GM12878 (cell line): ENCODE results near the gene SYT1. TPM values are rescaled to one million over a fixed set of nuclear protein-coding genes. Genes with fewer than 3 reads are reported as not detected.

Experiments
- ATAC-seq: fragments of 200-7000 bp; cut with Tn5 transposase; 3 replicates; pipeline ENCODE4 v1.9.1; 2020; ENCODE audit warnings: mild to moderate bottlenecking, moderate library complexity
- BruUV-seq: library from RNA; stranded (reverse); fragments of 400-500 nt; replicated peaks from 2 replicates; lab custom pipeline; 2021; lab: Mats Ljungman, UMichigan
- CTCF ChIA-PET: fragments of 300-600 bp; sonication (Branson Sonifier 250); formaldehyde crosslinking; extraction: SDS; loops from one replicate; lab custom pipeline; 2021; ENCODE audit warnings: inconsistent platforms; lab: Yijun Ruan, JAX
- POLR2A ChIA-PET: fragments of 350-600 bp; formaldehyde crosslinking; extraction: SDS; loops from one replicate; lab custom pipeline; 2021; ENCODE audit warnings: inconsistent platforms; lab: Charles Lee
- RAD21 ChIA-PET: fragments of 300-600 bp; sonication (Branson Sonifier 250); formaldehyde crosslinking; loops from one replicate; lab custom pipeline; 2023; ENCODE audit warnings: antibody characterized with exemption; ENCODE audit not compliant: unreplicated experiment; lab: Charles Lee
- SMC1A ChIA-PET: fragments of 300-600 bp; sonication (Branson Sonifier 250); formaldehyde crosslinking; loops from one replicate; lab custom pipeline; 2023; ENCODE audit not compliant: unreplicated experiment, uncharacterized antibody; lab: Charles Lee
- DNase-seq: peaks from one replicate; pipeline ENCODE4 v3.0.0-alpha.2; 2011; ENCODE audit warnings: low read depth, low spot score
- FAIRE-seq: peaks from 3 replicates; lab custom pipeline; 2011; peaks lifted over from hg19 to GRCh38; lab: Jason Lieb, UNC
- H2AFZ ChIP-seq: 2 replicates; pipeline ENCODE4 v1.6.0; 2011; ENCODE audit warnings: low read depth, low read length, control low read depth; ENCODE audit not compliant: control insufficient read depth
- H3K27ac ChIP-seq: 2 replicates; pipeline ENCODE4 v1.5.1; 2011; ENCODE audit warnings: control low read depth; ENCODE audit not compliant: control insufficient read depth, insufficient read depth
- H3K27me3 ChIP-seq, 2 experiments: replicated peaks in 1 of 2; 2 replicates each; pipeline versions ENCODE4 v1.6.0 to v1.6.1; 2011; ENCODE audit warnings: low read length in 1 of 2; ENCODE audit not compliant: control insufficient read depth in 2 of 2, insufficient read depth in 2 of 2
- H3K36me3 ChIP-seq, 2 experiments: 2 replicates each; pipeline ENCODE4 v1.5.1; 2011; ENCODE audit warnings: low read length in 1 of 2; ENCODE audit not compliant: control insufficient read depth in 2 of 2, insufficient read depth in 2 of 2
- H3K4me1 ChIP-seq: 2 replicates; pipeline ENCODE4 v1.6.1; 2011; ENCODE audit warnings: mild to moderate bottlenecking, low read length, moderate library complexity, mixed read lengths; ENCODE audit not compliant: control insufficient read depth, insufficient read depth
- H3K4me2 ChIP-seq: 2 replicates; pipeline ENCODE4 v1.6.0; 2011; ENCODE audit warnings: control low read depth; ENCODE audit not compliant: control insufficient read depth, insufficient read depth
- H3K4me3 ChIP-seq: fragments of 200-600 bp; sonication (generic); 2 replicates; pipeline ENCODE4 v1.5.1; 2016
- H3K79me2 ChIP-seq: 2 replicates; pipeline ENCODE4 v1.6.0; 2011; ENCODE audit warnings: low read length; ENCODE audit not compliant: control insufficient read depth, insufficient read depth
- H3K9ac ChIP-seq: 2 replicates; pipeline ENCODE4 v1.8.0; 2011; ENCODE audit warnings: low read length, control low read depth, mixed read lengths; ENCODE audit not compliant: control insufficient read depth, insufficient read depth
- H3K9me3 ChIP-seq: replicated peaks from 3 replicates; pipeline ENCODE4 v1.5.1; 2011; ENCODE audit warnings: mild to moderate bottlenecking, low read length; ENCODE audit not compliant: control insufficient read depth, insufficient read depth
- H4K20me1 ChIP-seq: 2 replicates; pipeline ENCODE4 v1.6.0; 2011; ENCODE audit not compliant: control insufficient read depth, insufficient read depth
- ASH2L ChIP-seq: fragments of 300-600, 200-600 bp; sonication (generic); IDR thresholded peaks from 2 replicates; pipeline ENCODE4 v1.6.1; 2017; ENCODE audit warnings: low read depth, mild to moderate bottlenecking, borderline replicate concordance
- IRF3 ChIP-seq: fragments of 450-650 bp; IDR thresholded peaks from 2 replicates; pipeline ENCODE4 v1.6.1; 2014; ENCODE audit warnings: mild to moderate bottlenecking
- MEF2B ChIP-seq: fragments of 450-650 bp; IDR thresholded peaks from 2 replicates; pipeline ENCODE4 v1.6.1; 2018; ENCODE audit warnings: mild to moderate bottlenecking, moderate library complexity; ENCODE audit not compliant: partially characterized antibody, poor library complexity, severe bottlenecking
- POLR2AphosphoS2 ChIP-seq: IDR thresholded peaks from 2 replicates; pipeline ENCODE4 v1.6.1; 2011; ENCODE audit warnings: low read depth, mild to moderate bottlenecking, low read length, improper control_type of control experiment, moderate library complexity
- RAD51 ChIP-seq: fragments of 450-650 bp; IDR thresholded peaks from 2 replicates; pipeline ENCODE4 v1.6.1; 2016; ENCODE audit warnings: moderate library complexity, mild to moderate bottlenecking, inconsistent platforms
- TAF1 ChIP-seq: IDR thresholded peaks from 2 replicates; pipeline ENCODE4 v1.6.1; 2011; ENCODE audit warnings: mild to moderate bottlenecking, low read depth, low read length, borderline replicate concordance
- USF1 ChIP-seq: IDR thresholded peaks from 2 replicates; pipeline ENCODE4 v1.6.1; 2011; ENCODE audit warnings: borderline replicate concordance, low read depth, mild to moderate bottlenecking, moderate library complexity, mixed read lengths, low read length; ENCODE audit not compliant: insufficient read depth; ENCODE audit errors: extremely low read length
- WGBS: methylation state at CpG from one replicate; pipeline ENCODE4 v1.1.6; 2016; ENCODE audit warnings: low lambda C conversion rate; ENCODE audit not compliant: insufficient replicate concordance, insufficient coverage; ENCODE audit errors: missing lambda C conversion rate; 5-methylcytosine and 5-hydroxymethylcytosine counted together
- in situ Hi-C: fragments of 300-500 bp; cut with MboI; formaldehyde crosslinking; loops from 9 replicates; pipeline ENCODE4 v1.14.3; 2018; ENCODE audit warnings: mixed read lengths
- intact Hi-C: fragments of 100-400 bp; cut with micrococcal nuclease; formaldehyde crosslinking; loops from one replicate; pipeline ENCODE4 v1.14.2; 2022; ENCODE audit not compliant: unreplicated experiment
- polyA plus RNA-seq, 11 experiments: library from polyadenylated mRNA; depleted of rRNA in 4 of 11; unstranded in 6 of 11; stranded (reverse) in 5 of 11; fragments of >200 nt; fragmentation: Nextera tagmentation in 4 of 11; fragmentation: Illumina TruSeq in 1 of 11; extraction: Ambion mirVana in 4 of 11; extraction: Trizol in 1 of 11; gene quantifications; 1 replicate in 1 of 11; 2 replicates in 10 of 11; pipeline versions ENCODE4 v1.2.1 to v1.2.3, GENCODE V29; 2011 to 2016; ENCODE audit warnings: inconsistent platforms in 2 of 11, missing spikeins in 2 of 11, low read depth in 1 of 11
- total RNA-seq, 4 experiments: library from RNA; depleted of rRNA in 3 of 4; stranded (reverse); fragments of >200 nt in 3 of 4; fragmentation: Illumina TruSeq in 1 of 4; extraction: Trizol in 1 of 4; gene quantifications; 2 replicates each; pipeline versions ENCODE4 v1.2.1 to v1.2.3, GENCODE V29; 2013 to 2021

The SYT1 gene
- total and polyA plus RNA-seq, 10 of the 15 experiments (the other 5 are each of a cell fraction or from before 2014, with no cell fraction given) = 0.10 to 0.28 TPM; not detected in 8

- POLR2A ChIA-PET = no interaction called here
- no peaks in the 10 kb centered on the region for H4K20me1 ChIP-seq
- CTCF ChIA-PET = interaction anchor here (0.7 to 1.1 kb wide), 3 partner anchors 12 to 18 kb away, joined by 3 read pairs; no protein-coding TSS in a partner anchor
- no peak for ATAC-seq
- DNase-seq = no peak
- TF ChIP-seq RAD51 (no peak), IRF3 (no peak), TAF1 (no peak), ASH2L (no peak), POLR2AphosphoS2 (no peak), USF1 (no peak), MEF2B (no peak)
- TF ChIP-seq, all 136 proteins: peak for 0
- Histone ChIP-seq H3K27ac (no peak overlapping the region), H3K4me2 (no peak overlapping the region), H3K4me3 (no peak overlapping the region), H3K9me3 (no peaks in the 10 kb centered on the region), H3K27me3 (no peaks in the 10 kb centered on the region), H2AFZ (no peak overlapping the region), H3K4me1 (no peaks in the 10 kb centered on the region), H3K36me3 (no peaks in the 10 kb centered on the region), H3K79me2 (no peaks in the 10 kb centered on the region), H3K9ac (no peak overlapping the region)
- FAIRE-seq = no peak
- BruUV-seq = no TSS peak
- RAD21 ChIA-PET = no interaction called here
- SMC1A ChIA-PET = no interaction called here
- intact Hi-C loops (loop anchor here (10.0 kb wide), 1 partner anchor 219 kb away; no protein-coding TSS in a partner anchor), in situ Hi-C loops (no loop called here)
- WGBS = 6% methylated on average over 2 of the region's 2 CpGs
These were observed 260.8 kb downstream of the SYT1 start for GRCh38 chr12:79125358-79125757.
